ENCODE data around the gene ELSPBP1.

Gene ELSPBP1

GRCh38 chr19:47996230-47996727, 1.8 kb downstream of the ELSPBP1 start:
- no peak overlapping the region for H3K27ac ChIP-seq (ENCODE audit: low read length)
- no peaks in the 10 kb centered on the region for H4K20me1 ChIP-seq (ENCODE audit: insufficient read depth, low read length)
- H3K27me3 ChIP-seq (ENCODE audit: insufficient read depth, low read length, poor library complexity), result no peaks in the 10 kb centered on the region
- DNase-seq (no peak), ATAC-seq (ENCODE audit: insufficient read depth, low read depth) (no peak)
- no peak overlapping the region for H2AFZ ChIP-seq (ENCODE audit: low read depth, low read length)
- H3K9ac ChIP-seq (ENCODE audit: low read depth, low read length), result no peak overlapping the region
- no peak overlapping the region for H3K4me3 ChIP-seq (ENCODE audit: low read depth in 1 of 2, low read length in 2 of 2)
- no peaks in the 10 kb centered on the region for H3K9me3 ChIP-seq (ENCODE audit: insufficient read depth, low read length, severe bottlenecking)
- no peak for TF ChIP-seq EZH2 (IDR thresholded peaks at IDR 0.05; ENCODE audit: borderline replicate concordance, low read depth, low read length, severe bottlenecking)
- no peak for TF ChIP-seq CTCF (IDR thresholded peaks at IDR 0.05; ENCODE audit: borderline replicate concordance, extremely low read depth, low read length, poor library complexity, severe bottlenecking)
- no peak overlapping the region for H3K4me2 ChIP-seq (ENCODE audit: insufficient read depth, low read length)
- H3K4me1 ChIP-seq (ENCODE audit: insufficient read depth, low read length), result no peaks in the 10 kb centered on the region
- H3K36me3 ChIP-seq (ENCODE audit: insufficient read depth, low read length), result no peaks in the 10 kb centered on the region
- H3K79me2 ChIP-seq (ENCODE audit: insufficient read depth, low read length), result no peaks in the 10 kb centered on the region

- Histone ChIP-seq H3K9ac (ENCODE audit: low read depth, low read length) (no peak overlapping the region), H3K36me3 (ENCODE audit: insufficient read depth, low read length) (no peaks in the 10 kb centered on the region), H3K79me2 (ENCODE audit: insufficient read depth, low read length) (no peaks in the 10 kb centered on the region), H2AFZ (ENCODE audit: low read depth, low read length) (no peak overlapping the region), H4K20me1 (ENCODE audit: insufficient read depth, low read length) (no peaks in the 10 kb centered on the region), H3K27ac (ENCODE audit: low read length) (no peak overlapping the region), H3K4me3 (ENCODE audit: low read depth in 1 of 2, low read length in 2 of 2) (no peak overlapping the region), H3K4me2 (ENCODE audit: insufficient read depth, low read length) (no peak overlapping the region), H3K27me3 (ENCODE audit: insufficient read depth, low read length, poor library complexity) (no peaks in the 10 kb centered on the region), H3K9me3 (ENCODE audit: insufficient read depth, low read length, severe bottlenecking) (no peaks in the 10 kb centered on the region), H3K4me1 (ENCODE audit: insufficient read depth, low read length) (no peaks in the 10 kb centered on the region)
- DNase-seq, result no peak
- no peak for ATAC-seq (ENCODE audit: insufficient read depth, low read depth)
- TF ChIP-seq CTCF (IDR thresholded peaks at IDR 0.05; ENCODE audit: borderline replicate concordance, extremely low read depth, low read length, poor library complexity, severe bottlenecking) (no peak), EZH2 (IDR thresholded peaks at IDR 0.05; ENCODE audit: borderline replicate concordance, low read depth, low read length, severe bottlenecking) (no peak)
These were observed 4.4 kb downstream of the ELSPBP1 start for GRCh38 chr19:47998800-47999199.

- no peaks in the 10 kb centered on the region for H4K20me1 ChIP-seq (ENCODE audit: insufficient read depth, low read length)
- H3K9ac ChIP-seq (ENCODE audit: low read depth, low read length), result no peak overlapping the region
- H3K4me3 ChIP-seq (ENCODE audit: low read depth in 1 of 2, low read length in 2 of 2), result no peak overlapping the region
- H3K4me1 ChIP-seq (ENCODE audit: insufficient read depth, low read length), result no peaks in the 10 kb centered on the region
- no peaks in the 10 kb centered on the region for H3K36me3 ChIP-seq (ENCODE audit: insufficient read depth, low read length)
- no peaks in the 10 kb centered on the region for H3K27me3 ChIP-seq (ENCODE audit: insufficient read depth, low read length, poor library complexity)
- DNase-seq (no peak), ATAC-seq (ENCODE audit: insufficient read depth, low read depth) (no peak)
- no peak overlapping the region for H3K4me2 ChIP-seq (ENCODE audit: insufficient read depth, low read length)
- H2AFZ ChIP-seq (ENCODE audit: low read depth, low read length), result no peak overlapping the region
- H3K79me2 ChIP-seq (ENCODE audit: insufficient read depth, low read length), result no peaks in the 10 kb centered on the region
- TF ChIP-seq CTCF (IDR thresholded peaks at IDR 0.05; ENCODE audit: borderline replicate concordance, extremely low read depth, low read length, poor library complexity, severe bottlenecking) (no peak), EZH2 (IDR thresholded peaks at IDR 0.05; ENCODE audit: borderline replicate concordance, low read depth, low read length, severe bottlenecking) (no peak)
- H3K27ac ChIP-seq (ENCODE audit: low read length), result no peak overlapping the region
- no peaks in the 10 kb centered on the region for H3K9me3 ChIP-seq (ENCODE audit: insufficient read depth, low read length, severe bottlenecking)
These were observed 6.4 kb downstream of the ELSPBP1 start for GRCh38 chr19:48000846-48001245.

GRCh38 chr19:48004236-48004635, 9.8 kb downstream of the ELSPBP1 start:
- no peak for TF ChIP-seq CTCF (IDR thresholded peaks at IDR 0.05; ENCODE audit: borderline replicate concordance, extremely low read depth, low read length, poor library complexity, severe bottlenecking)
- Histone ChIP-seq H3K4me2 (ENCODE audit: insufficient read depth, low read length) (no peak overlapping the region), H3K27ac (ENCODE audit: low read length) (no peak overlapping the region), H4K20me1 (ENCODE audit: insufficient read depth, low read length) (no peaks in the 10 kb centered on the region), H3K4me3 (ENCODE audit: low read depth in 1 of 2, low read length in 2 of 2) (no peak overlapping the region), H3K4me1 (ENCODE audit: insufficient read depth, low read length) (no peaks in the 10 kb centered on the region), H2AFZ (ENCODE audit: low read depth, low read length) (no peak overlapping the region), H3K79me2 (ENCODE audit: insufficient read depth, low read length) (no peaks in the 10 kb centered on the region), H3K9me3 (ENCODE audit: insufficient read depth, low read length, severe bottlenecking) (no peaks in the 10 kb centered on the region), H3K27me3 (ENCODE audit: insufficient read depth, low read length, poor library complexity) (no peaks in the 10 kb centered on the region), H3K9ac (ENCODE audit: low read depth, low read length) (no peak overlapping the region), H3K36me3 (ENCODE audit: insufficient read depth, low read length) (no peaks in the 10 kb centered on the region)
- no peak for ATAC-seq (ENCODE audit: insufficient read depth, low read depth)
- no peak for DNase-seq

Measured in DND-41 (cell line).